HG03159 (cell line): ENCODE data around the gene DBX2.
"Not testable (repeated sequence)": the region's sequence is repeated elsewhere in the genome, so short reads cannot be mapped to it uniquely, and the experiment has no call there.

Source experiments
- ATAC-seq: cut with Tn5 transposase; IDR thresholded peaks from one replicate; pipeline ENCODE4 v1.9.1; 2021; ENCODE audit warnings: mild to moderate bottlenecking, moderate library complexity; ENCODE audit not compliant: unreplicated experiment

The DBX2 gene

DNA sequence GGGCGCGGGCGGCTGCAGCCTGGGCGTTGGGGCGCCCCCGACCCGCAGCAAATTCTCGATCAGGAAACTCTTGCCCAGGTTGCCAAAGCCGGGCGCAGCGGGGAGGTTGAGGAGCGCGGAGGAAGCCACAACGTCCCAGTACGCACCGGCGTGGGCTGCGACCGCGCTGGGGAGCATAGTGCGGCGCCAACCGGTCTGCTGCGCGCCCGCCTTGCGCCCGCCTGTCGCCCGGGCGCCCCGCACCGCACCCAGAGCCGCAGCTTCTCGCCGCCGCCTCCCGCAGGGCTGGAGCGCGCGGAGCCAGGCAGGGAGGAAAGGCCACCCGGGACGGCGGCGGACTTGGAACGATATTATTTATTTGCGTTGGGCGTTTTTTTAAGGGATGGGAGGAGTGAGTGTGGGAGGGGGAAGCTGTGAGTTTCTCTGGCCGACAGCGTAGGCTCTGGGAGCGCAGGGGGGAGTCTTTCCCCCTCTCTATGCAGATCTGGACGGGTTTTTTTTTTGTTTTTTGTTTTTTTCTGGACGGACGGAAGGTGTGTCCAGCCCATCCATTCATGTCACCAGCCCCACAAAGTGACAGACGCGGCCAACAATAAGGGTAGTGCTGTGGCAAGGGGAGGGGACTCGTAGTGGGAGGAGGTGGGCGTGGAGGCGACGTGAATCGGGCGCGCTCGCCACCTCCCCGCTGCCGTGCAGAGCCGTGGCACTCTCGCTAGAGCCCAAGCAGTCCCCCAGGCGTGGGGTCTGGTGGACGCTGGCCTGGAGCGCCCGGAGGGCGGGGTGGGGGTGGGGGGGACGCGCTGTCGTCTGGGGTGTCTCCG, at the start of gene DBX2:
Gene DBX2, minus strand, starts transcription at position 349 of the 821 bp plus-strand sequence. Its CDS starts 172 bp downstream, at position 177.
- no peak for ATAC-seq

DNA sequence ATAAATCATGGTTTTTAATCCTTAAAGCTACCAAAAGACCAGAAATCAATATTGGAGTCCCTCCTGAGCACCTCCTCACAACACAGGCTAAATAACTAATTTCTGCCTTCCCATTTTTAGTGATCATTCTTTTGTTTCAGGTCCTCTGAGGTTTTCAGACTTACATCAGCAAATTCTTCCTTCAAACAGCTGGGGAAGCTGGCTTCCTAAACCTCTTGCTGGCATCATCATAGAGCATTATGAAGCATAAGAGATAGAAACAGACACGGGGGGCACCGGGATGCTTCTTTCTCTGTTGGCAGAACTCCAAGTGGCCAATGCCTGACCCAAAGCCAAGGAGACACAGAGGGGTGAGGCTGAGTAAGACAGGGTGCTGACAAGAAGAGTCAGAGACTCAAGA, 47.9 kb upstream of the DBX2 start:
- no peak for ATAC-seq

DNA sequence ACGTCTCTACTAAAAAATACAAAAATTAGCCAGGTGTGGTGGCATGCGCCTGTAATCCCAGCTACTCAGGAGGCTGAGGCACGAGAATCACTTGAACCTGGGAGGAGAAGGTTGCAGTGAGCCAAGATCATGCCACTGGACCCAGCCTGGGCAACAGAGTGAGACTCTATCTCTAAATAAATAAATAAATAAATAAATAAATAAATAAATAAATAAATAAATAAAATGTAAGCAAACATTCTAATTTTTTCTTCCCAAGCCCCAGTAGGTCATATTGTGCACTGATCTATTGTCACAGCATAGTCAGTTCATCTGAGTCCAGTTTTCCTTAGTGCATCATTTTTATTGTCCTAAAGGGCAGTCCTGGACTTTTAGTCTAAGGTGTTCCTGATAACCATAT, 44.5 kb upstream of the DBX2 start:
- ATAC-seq, result not testable (repeated sequence)

DNA sequence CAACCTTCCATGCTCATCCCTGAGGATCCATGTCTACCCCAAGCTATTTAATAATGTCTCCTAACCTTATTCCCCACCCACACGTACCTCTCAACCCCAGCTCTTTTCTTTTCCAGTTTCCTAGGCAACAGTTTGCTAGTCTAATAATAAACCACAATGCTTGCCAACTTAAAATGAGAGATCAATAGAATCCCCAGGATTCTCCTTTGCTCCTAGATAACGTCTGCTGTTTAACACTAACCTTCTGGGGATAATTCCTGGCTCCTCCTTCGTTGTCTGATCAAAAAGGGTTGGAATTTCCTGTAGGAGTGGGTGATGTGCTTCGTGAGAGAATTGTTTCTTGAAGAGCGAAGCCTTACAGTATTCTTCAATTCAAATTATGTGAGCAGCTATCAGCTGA, 42.2 kb upstream of the DBX2 start:
- ATAC-seq, result no peak

DNA sequence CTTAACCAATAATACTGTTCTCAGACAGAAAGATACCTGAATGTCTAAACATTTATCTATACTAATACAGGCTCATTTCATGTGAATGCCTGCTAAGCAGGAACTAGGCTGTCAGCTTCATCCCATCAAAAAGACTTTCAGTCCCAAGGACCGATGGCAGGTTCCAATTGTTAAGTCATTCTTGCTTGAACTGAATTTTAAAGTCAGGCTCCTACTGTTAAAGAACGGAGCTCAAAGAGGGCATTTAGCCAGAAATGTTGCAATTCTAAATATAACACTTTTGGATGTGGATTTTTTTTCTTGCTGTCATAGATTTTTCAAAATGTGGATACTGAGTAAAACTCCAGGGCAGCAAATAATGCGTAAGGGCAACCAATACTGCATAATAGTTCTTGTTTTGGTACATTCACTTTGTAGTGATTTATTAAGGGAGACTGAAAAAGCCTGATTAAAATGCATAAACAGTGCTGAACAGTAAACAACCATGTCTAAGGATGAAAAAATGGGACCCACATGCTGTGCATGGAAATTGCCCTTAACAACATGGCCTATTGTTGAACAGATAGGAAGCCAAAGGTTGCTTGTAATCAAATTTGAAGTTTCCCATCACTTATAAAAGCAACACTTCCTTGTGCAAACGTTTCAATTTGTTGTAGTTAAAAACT, 38.6 kb upstream of the DBX2 start:
- ATAC-seq, result no peak

DNA sequence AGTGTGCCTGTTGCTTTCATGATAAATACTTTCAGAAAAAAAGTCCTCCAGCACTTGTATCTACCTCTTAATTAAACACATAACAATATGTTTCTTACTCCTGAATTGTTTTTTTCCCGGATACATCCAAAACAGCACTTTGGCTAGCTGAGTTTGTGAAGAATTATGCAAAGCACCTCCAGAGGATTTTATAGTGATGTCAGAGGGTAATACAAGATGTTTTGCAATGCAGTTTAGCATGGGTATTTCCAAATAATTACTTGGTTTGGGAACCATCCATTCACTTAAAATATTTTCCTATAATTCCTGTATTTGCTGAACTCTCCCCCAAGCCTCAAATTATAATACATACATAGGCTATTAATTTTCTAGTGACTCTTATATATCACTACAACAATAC, 37.7 kb upstream of the DBX2 start:
- no peak for ATAC-seq

DNA sequence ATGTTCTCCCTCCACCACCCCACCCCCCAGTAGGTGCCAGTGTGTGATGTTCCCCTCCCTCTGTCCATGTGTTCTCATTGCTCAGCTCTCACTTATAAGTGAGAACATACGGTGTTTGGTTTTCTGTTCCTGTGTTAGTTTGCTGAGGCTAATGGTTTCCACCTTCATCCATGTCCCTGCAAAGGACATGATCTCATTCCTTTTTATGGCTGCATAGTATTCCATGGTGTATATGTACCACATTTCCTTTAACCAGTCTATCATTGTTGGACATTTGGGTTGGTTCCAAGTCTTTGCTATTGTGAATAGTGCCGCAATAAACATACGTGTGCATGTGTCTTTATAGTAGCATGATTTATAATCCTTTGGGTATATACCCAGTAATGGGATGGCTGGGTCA, 33.3 kb upstream of the DBX2 start:
- ATAC-seq, result not testable (repeated sequence)

DNA sequence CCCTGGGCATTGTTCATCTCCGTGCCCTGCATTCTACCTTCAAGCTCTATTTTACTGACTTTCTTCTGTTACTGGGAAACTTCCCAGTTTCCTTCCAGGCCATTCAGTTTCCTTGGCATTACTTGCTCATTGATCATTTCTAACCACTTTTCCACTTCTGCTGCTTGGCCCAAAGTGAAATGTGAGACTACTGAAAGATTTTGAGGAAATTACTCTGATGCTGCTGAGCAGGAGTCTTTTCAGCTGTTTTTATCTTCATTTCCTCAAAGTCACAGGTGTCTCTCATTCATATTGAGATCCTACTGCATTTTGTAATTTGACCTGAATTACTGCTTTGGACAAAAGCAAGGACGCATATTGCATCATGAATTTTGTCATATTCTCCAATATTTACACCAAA, 26.4 kb upstream of the DBX2 start:
- ATAC-seq, result no peak

DNA sequence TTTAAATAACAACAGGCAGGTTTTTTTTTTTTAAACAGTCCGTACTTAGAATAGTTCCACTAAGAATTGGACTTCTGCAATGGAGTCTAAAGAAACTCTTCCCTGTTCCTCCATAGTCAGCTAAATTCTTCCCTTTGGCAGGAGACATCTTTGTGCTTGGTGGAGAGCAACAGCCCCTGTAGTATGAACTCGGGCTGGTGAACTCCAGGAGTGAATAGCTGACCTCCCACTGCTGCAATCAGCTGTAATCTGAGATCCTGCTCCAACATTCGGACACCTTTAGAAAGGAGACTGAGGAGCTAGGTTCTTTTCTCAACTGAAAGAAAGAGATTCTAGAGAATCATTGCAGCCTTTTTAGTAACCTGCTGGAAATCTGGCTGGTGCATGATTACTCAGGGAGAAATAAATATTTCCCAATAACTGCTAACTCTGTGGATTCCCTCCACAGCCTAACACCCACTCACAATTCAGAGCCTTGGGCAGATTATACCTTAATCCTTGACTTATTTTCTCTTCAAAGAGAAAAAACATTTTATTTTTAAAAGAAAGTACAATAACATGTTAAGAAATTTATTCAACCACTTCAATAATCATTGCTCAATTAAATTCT, 25.6 kb upstream of the DBX2 start:
- no peak for ATAC-seq

DNA sequence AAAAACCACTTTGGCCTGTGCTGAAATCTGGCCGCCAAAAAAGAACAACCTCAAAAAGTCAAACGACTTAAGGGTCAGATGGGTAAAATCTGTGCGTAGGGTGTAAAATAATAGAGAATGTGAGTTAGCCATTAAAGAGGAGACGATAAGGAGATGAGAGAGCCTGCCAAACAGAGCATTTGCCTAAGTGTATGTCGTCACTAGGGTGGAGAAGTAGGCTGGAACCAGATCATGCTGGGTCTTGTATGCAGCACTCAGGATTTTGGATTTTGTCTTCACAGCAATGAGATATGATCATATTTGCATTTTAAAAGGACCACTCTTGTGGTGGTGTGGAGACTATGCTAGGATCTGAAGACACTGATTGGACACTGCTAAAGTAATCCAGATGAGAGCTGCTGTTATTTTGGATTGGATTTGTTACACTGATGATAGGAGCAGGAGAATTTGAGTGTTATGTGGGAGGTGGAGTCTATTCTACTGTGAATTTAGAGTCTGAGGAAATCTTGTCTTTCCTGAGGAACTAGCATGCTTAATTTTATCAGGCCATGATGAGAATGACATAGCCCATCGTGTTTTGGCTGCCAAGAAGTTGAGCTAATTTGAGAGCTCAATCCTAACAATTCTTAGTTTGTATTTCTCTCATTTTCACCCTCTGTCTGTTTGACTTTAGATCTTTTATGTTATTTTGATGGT, 24.8 kb upstream of the DBX2 start:
- no peak for ATAC-seq

DNA sequence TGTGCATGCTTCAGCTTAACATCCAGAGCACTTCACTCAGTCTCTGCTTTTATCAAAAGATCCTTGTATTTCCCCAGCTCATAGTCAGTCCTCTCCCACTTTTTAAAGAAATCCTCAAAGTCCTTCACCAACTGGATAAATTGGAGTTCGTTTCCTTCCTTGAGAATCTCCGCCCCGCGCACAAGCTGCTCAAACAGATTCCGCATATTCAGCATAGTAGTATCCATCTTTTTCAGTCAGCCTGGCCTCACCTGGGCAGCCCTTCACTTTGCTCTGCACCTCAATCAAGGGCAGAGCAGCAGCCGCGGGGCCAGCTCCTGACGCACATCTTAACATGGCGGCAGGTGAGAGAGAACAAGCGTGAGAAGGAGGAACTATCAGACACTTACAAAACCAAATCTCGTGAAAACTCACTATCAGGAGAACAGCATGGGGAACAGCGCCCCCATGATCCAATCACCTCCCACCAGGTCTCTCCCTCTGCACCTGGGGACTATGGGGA, 14.3 kb upstream of the DBX2 start:
- no peak for ATAC-seq

DNA sequence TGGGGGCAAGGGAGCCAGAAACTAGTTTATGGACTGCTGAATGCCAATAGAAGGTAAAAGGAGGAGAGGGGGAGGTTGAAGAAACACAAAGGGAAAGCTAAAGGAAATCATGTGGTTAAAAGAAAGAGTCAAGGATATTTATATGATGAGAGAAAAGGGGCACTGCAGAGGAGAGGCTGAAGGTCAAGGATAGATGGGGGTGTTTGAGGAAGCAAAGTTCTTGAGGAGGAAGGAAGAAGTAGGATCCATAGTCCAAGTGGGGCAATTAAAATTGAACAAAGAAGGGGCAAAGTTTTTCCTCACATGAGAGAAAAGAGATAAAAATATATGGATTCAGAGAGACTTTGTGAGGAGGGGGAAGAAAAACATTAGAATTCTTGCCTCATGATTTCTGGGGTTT, 10.1 kb upstream of the DBX2 start:
- ATAC-seq, result no peak

DNA sequence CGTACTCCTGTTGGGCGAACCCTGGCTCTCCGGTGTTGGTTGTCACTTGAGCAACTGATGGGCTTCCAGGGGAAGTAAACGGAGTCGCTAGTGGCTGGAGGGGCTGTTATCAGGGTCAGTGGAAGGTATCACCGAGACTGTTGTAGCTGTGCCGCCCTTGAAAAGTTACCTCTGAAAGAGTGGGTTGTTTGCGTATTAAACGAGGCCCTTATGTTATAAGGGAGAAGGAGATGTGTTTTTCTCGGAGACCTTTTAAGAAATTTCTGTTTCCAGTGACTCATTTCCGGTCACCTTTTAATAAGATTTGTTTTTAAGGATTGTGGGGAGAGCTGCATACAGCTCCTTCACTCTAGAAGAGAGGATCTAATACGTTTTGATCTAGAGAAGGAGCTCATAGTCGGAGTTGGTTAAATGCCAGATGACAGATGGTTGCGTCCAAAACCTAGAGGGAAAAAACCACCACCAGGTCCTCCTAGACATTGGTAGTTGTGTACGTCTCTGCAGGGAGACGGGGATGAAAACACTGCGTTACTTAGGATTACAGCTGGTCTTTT, 750 bp upstream of the DBX2 start:
- no peak for ATAC-seq

DNA sequence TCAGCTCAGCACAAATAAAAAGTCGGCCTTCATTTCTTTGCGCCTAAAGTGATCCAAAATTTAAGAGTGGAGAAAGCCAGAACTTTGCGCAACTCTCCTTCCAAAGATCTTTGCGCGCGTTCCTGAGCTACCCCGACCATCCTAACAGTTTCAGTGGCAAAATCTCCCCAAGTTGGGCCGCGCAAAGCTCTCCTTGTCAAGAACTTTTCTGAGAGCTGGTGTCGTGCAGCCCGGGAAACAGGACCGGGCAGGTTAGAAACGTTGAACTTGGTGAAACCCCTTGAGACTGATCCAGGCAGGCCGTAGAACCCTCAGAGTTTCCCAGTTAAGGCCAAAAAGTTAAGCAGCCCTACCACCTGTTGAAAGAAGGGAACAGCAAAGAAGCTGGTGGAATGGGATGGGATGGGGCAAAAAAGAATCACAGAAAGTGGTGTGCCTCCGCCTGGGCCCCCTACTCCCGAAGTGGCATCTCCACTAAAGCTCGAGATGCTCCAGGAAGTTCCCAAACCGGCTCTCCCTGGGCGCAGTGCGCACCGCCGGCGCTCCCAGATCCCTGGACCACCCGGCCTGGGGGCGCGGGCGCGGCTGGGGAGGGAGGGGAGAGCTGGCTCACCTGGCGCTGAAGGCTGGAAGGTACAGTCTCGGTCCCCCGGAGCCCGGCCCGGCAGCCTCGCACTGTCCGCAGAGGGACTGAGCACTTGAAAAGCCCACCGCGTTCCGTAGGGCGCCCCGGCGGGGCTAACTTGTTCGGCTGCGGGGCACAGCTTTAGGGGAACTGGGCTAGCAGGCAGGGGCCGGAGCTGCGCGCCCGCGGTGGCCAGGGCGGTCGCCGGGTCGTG, 768 bp downstream of the DBX2 start:
- ATAC-seq, result no peak

DNA sequence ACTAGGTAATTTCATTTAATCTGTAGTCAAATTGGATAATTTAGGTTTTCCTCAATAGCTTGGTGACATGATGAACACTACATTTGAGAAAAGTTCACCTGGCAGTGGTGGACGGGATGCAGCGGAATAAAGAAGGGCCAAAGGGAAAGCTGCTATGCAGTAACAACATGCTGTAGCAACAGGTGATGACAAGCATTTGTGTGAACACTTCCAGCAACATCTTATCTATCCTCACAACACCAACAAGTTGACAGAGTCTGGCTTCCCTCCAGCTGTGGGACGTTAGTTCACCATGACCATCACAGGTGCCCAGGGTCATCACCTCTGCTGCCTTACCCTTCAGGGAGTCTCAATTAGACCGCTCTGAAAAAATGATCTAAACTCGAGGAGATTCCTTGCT, 8.3 kb downstream of the DBX2 start:
- no peak for ATAC-seq

DNA sequence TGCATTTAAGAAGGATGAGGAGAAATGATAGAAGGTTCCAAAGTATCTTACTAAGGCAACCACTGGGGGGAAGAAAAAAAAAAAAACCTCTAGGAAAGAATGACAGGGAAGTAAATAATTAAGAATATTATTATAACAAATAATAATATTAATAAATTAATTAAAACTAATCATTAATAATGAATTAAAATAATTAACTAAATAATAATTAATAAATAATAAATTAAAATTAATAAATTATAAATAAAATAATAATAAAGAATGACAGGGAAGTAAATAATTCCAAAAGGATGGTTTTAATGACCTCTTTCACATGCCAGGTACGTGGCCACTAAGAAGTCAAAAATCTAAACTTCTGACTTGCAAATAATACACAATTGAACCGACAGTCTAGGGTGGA, 9.9 kb downstream of the DBX2 start:
- ATAC-seq, result no peak

DNA sequence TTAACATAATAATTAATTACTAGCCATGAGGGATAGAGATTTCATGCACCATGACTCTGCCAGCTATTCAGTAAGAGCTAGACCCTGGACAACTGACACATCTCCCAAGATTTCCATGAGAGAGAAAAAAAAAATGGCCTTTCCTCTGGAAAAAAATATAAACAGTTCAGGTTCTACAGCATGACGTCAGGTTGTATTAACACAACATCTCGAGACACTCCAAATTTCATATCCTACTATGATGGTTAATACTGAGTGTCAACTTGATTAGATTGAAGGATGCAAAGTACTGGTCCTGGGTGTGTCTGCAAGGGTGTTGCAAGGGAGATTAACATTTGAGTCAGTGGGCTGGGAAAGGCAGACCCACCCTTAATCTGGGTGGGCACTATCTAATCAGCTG, 11.1 kb downstream of the DBX2 start:
- ATAC-seq, result no peak

DNA sequence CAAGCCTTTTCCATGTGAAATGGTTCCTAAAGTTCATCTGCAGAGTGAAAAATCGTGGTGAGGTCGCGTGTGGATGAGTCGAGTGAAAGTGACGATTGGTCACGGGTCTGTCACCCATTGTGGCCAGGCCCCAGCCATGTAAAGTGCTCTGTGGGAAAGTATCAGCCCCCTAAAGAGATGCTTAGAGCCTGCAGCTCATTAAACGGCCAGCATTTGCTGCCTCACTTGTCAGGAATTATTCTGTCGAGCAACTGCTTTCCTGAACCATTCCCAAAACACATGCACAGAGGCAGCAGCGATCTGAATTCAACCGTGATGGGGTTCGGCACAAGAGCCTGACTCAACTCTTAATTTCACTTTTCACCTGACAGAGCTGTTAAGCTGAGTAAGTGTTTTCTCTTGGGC, 16.0 kb downstream of the DBX2 start:
- no peak for ATAC-seq

DNA sequence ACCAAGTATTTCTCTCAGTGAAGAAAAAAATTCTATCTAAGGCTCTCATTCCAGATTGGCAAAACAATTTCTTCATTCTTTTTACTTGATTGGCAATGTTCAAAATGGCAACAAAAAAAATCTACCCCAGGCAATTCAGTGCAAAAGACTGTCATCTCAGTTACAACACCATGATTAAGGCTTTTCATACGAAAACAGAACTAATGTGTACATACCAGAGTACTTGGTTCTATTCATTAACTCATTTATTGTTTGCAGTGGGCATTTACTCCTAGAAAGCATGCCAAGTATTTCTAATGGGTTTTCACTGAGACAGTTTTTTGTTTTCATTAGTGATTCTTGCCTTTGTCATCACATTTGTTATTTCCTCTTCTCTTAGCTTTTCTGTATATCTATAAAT, 33.0 kb downstream of the DBX2 start:
- ATAC-seq, result no peak

DNA sequence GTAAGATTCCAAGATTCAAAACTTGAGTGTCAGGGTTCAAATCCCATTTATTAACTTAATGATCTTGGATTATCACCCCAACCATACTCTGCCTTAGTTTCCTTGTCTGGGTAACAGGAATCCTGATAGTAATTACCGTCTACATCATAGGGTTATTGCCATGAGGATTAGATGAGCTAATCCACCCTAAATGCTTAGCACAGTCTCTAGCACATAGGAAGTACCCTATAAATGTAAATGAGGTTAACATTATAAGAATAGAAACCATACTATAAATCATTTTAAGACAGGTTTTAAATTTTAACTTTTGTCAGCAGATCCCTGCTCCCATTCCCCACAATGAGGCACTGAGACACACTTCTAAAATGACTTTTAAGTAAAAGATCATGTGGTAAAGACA, 36.5 kb downstream of the DBX2 start:
- no peak for ATAC-seq
